Activated CD4-positive, alpha-beta T cell treated with anti-CD3 and anti-CD28 coated beads, Interleukin-2, amount 50 U/mL, for 4 hours (primary cell): Measurements from ENCODE around the gene LTK.
"Not testable (repeated sequence)": the region's sequence is repeated elsewhere in the genome, so short reads cannot be mapped to it uniquely, and the experiment has no call there.

ENCODE experiments used
- DNase-seq, 2 experiments: peaks; one replicate each; pipeline ENCODE4 v3.0.0-alpha.2; 2020

LTK gene

DNA sequence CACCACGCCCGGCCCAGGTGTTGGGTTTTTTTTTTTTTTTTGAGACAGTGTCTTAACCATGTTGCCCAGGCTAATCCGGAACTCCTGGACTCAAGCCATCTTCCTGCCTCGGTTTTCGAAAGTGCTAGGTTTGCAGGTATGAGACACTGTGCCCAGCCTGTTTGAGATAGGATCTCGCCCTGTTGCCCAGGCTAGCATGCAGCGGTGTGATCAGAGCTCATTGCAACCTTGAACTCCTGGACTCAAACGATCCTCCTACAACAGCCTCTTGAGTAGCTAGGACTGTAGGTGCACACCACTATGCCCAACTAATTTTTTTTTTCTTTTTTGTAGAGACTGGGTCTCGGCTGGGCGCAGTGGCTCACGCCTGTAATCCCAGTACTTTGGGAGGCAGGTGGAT, 40.2 kb downstream of the LTK start:
- DNase-seq = no peak

DNA sequence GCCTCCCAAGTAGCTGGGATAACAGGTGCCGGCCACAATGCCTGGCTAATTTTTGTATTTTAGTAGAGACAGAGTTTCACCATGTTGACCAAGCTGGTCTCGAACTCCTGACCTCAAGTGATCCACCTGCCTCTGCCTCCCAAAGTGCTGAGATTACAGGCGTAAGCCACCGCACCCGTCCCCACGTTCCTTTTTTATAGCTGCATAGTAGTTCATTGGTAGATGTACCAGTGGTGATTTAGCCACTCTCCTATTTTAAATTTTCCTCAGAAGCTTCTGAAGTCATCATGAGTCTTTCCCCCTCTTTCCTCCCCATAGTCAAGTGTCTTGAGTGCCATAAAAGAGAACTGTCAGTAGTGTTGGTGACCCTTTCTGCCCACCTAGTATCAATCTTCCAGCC, 44.0 kb downstream of the LTK start:
- DNase-seq = not testable (repeated sequence)

DNA sequence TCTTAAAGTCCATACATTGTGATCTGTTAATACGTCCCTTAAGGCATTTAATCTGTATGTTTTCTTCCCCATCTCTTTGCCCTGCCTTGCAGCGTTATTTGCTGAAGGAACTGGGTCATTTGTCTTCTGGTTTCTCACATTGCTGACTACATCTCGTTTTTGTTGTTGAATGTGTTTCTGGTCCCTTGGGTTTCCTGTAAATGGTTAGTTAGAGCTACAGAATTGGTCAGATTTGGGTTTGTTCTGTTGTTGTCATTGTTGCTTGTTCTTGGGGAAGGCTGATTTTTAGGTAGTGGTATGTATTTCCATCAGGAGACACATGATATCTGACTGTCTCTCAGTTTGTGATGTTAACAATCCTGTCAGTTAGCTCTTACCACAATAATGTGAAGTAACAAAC, 46.9 kb downstream of the LTK start:
- no peak for DNase-seq

DNA sequence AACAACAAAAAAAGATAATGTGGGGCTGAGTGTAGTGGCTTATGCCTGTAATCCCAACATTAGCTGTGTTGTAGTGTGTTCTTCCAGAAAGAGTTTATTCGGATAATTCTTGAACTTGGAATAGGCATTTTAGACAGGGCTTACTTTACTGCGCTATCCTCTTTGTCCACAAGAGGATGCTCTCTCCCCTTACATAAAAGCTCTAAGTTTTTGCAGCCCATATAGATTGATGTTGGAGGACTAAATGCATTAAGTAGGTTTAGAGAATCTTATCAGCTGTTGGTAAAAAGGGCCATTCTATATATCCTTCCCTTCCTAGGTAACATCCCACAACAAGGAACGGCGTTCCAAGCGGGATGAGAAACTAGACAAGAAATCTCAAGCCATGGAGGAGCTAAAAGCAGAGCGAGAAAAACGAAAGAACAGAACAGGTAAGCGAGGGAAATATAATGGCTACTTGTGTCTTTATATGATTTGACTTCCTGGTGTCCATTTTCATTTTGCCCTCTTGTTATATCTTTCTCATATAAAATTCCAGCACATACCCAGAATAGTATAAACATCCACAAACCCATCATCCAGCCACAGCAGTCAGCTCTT, 47.7 kb downstream of the LTK start:
- no peak for DNase-seq

GRCh38 chr15:41464889-41465580, 48.6 kb downstream of the LTK start:
- no peak for DNase-seq

DNA sequence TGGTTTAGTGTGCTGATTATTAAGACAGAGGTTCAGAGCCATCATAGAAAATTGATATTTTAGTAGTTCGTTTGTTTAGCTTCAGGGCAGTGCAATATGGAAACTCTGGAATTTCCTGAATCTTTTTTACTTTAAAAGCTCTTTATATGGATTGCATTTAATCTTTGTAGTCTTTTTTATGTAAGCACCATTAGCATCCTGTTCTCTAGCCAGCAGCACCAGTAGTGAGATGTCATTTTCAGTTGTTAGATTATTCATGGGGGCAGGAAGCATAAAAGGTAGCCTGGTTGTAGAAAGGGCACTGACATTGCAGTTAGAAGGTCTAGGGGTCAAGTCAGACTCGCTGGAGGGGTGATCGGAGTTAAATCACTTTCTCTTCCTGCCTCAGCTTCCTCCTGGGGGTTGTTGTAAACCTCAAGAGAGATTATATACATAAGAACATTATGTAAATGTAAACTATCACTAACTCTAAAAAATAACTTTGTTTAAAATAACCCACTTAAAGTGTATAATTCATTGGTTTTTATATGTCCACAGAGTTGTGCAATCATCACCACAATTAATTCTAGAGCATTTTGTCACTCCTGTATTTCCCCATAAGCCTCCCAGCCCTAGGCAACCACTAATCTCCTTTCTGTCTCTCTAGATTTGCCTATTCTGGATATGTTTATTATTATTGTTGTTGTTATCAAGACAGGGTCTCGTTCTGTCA, 51.4 kb downstream of the LTK start:
- DNase-seq = no peak
